ENCODE data around the gene TRAT1.

DNA sequence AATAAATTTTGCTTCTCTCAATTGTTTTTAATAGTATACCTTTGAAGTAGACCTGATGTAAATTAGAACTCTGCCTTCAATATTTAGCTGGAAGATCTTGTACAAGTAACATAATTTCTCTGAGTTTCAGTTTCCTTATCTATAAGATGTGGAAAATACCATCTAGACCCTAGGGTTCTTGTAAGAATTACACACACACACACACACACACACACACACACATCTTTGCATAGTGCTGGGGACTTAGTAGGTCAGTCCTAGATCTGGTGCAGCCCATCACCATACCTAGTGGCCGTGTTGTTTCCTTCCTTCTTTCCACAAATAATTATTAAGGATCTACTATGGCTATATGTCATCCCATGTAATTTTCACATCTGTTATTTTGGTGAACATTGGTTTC lies 11.0 kb downstream of the TRAT1 start:
- TF ChIP-seq SMAD3 (CRISPR knock-in tag; IDR thresholded peaks at IDR 0.05; ENCODE audit: borderline replicate concordance) (no peak), CTCF (IDR thresholded peaks at IDR 0.05) (no peak), NR3C1 (CRISPR knock-in tag; conservative IDR thresholded peaks at IDR 0.05; ENCODE audit: low read depth) (no peak)
